ENCODE results near the gene CNGA1.

The CNGA1 gene

GRCh38 chr4:47899639-47900038 is 116.8 kb downstream of the CNGA1 start:
- H3K4me3 ChIP-seq (ENCODE audit: insufficient read depth, low read length, poor library complexity, severe bottlenecking), result no peak overlapping the region
- H3K36me3 ChIP-seq (ENCODE audit: low read length), result peaks cover 60% of the 10 kb centered on the region
- no peak overlapping the region for H3K27ac ChIP-seq (ENCODE audit: low read depth, low read length)
- no peak overlapping the region for H3K4me2 ChIP-seq (ENCODE audit: low read depth, low read length, poor library complexity, severe bottlenecking)
- H2AFZ ChIP-seq (ENCODE audit: low read depth, low read length, severe bottlenecking), result no peak overlapping the region
- no peak overlapping the region for H3K9ac ChIP-seq (ENCODE audit: low read length)
- H3K9me3 ChIP-seq (ENCODE audit: insufficient read depth, low read length), result no peaks in the 10 kb centered on the region
- TF ChIP-seq CTCF (IDR thresholded peaks at IDR 0.05; ENCODE audit: insufficient read depth, low read length, poor library complexity, severe bottlenecking), result no peak
- TF ChIP-seq EZH2phosphoT487 (conservative IDR thresholded peaks at IDR 0.05; ENCODE audit: low read length), result no peak
- no peaks in the 10 kb centered on the region for H3K9me2 ChIP-seq (replicated peaks; ENCODE audit: insufficient read depth, low read length)
- no peaks in the 10 kb centered on the region for H4K20me1 ChIP-seq (ENCODE audit: low read depth, low read length)
- H3F3A ChIP-seq (ENCODE audit: insufficient read depth), result no peaks in the 10 kb centered on the region
- H3K27me3 ChIP-seq (ENCODE audit: low read length), result no peaks in the 10 kb centered on the region
- H3K79me2 ChIP-seq (ENCODE audit: insufficient read depth, low read length), result peaks cover 2% of the 10 kb centered on the region; the same call in 1 of the 2 replicates

- Histone ChIP-seq H3K9me2 (replicated peaks; ENCODE audit: insufficient read depth, low read length) (no peaks in the 10 kb centered on the region), H3K9ac (ENCODE audit: low read length) (no peak overlapping the region), H3F3A (ENCODE audit: insufficient read depth) (no peaks in the 10 kb centered on the region), H2AFZ (ENCODE audit: low read depth, low read length, severe bottlenecking) (no peak overlapping the region), H3K9me3 (ENCODE audit: insufficient read depth, low read length) (no peaks in the 10 kb centered on the region), H3K27me3 (ENCODE audit: low read length) (no peaks in the 10 kb centered on the region), H3K79me2 (ENCODE audit: insufficient read depth, low read length) (no peaks in the 10 kb centered on the region), H4K20me1 (ENCODE audit: low read depth, low read length) (no peaks in the 10 kb centered on the region), H3K4me2 (ENCODE audit: low read depth, low read length, poor library complexity, severe bottlenecking) (no peak overlapping the region), H3K36me3 (ENCODE audit: low read length) (peaks cover 64% of the 10 kb centered on the region), H3K27ac (ENCODE audit: low read depth, low read length) (no peak overlapping the region), H3K4me3 (ENCODE audit: insufficient read depth, low read length, poor library complexity, severe bottlenecking) (no peak overlapping the region)
- no peak for TF ChIP-seq EZH2phosphoT487 (conservative IDR thresholded peaks at IDR 0.05; ENCODE audit: low read length)
- TF ChIP-seq CTCF (IDR thresholded peaks at IDR 0.05; ENCODE audit: insufficient read depth, low read length, poor library complexity, severe bottlenecking), result no peak
These were observed 124.6 kb downstream of the CNGA1 start for GRCh38 chr4:47891928-47892327.
